SK-N-MC (cell line): Measurements from ENCODE around the gene ANKS1B.

Experiments used
- EZH2 ChIP-seq: fragments of 200-600 bp; sonication (generic); IDR thresholded peaks from one replicate; pipeline ENCODE4 v1.6.1; 2017; ENCODE audit warnings: antibody characterized with exemption
- FOXP2 ChIP-seq: optimal IDR thresholded peaks from 2 replicates; pipeline ENCODE3; 2011; ENCODE audit warnings: mild to moderate bottlenecking, moderate library complexity; ENCODE audit not compliant: insufficient read depth; ENCODE audit errors: extremely low read length, control extremely low read depth
- POLR2AphosphoS5 ChIP-seq: IDR thresholded peaks from 2 replicates; pipeline ENCODE4 v1.6.1; 2012; ENCODE audit warnings: mild to moderate bottlenecking, low read depth, low read length, borderline replicate concordance

DNA sequence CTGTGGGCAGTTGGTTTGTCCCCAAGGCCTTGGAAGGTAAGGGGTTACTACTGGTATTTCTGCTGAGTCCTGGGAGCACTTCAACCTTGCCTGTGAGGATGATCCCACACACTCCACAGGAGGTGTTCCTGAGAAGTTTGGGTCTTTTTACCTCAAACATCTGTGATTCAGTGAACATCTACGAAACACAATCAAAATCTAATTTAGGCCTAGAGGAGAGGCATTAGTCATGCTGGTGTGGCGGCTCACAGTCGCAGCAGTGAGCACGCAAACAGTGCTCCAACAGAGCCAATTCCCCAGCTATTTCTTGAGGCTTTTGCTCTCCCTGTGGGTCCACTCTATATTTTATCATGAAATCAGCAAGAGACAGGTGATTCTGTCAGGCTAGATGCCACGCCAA lies 1232.0 kb downstream of the ANKS1B start:
- TF ChIP-seq EZH2 (no peak), POLR2AphosphoS5 (no peak), FOXP2 (no peak)
